H9 (cell line): Measurements from ENCODE around the gene STIMATE. TPM values are rescaled to one million over a fixed set of nuclear protein-coding genes. Genes with fewer than 3 reads are reported as not detected.
A peak's percentile ranks its signal among the peaks of the same experiment; 100 is the strongest.

Experiments
- DNase-seq: peaks from one replicate; pipeline ENCODE4 v3.0.0-alpha.2; 2017
- H2AFZ ChIP-seq: one replicate; pipeline ENCODE4 v1.6.1; 2013; ENCODE audit warnings: mild to moderate bottlenecking, low read length, control low read depth, moderate library complexity
- H2AK5ac ChIP-seq: 2 replicates; pipeline ENCODE4 v1.6.1; 2013; ENCODE audit warnings: low read length, control low read depth, mixed read lengths; ENCODE audit not compliant: insufficient read length
- H2BK120ac ChIP-seq: one replicate; pipeline ENCODE4 v1.6.1; 2013; ENCODE audit warnings: low read depth, mild to moderate bottlenecking, low read length, control low read depth, inconsistent platforms; ENCODE audit not compliant: poor library complexity, severe bottlenecking
- H2BK12ac ChIP-seq: 2 replicates; pipeline ENCODE4 v1.6.1; 2013; ENCODE audit warnings: low read length, control low read depth, mixed read lengths, low read depth; ENCODE audit not compliant: insufficient read length
- H2BK15ac ChIP-seq: 2 replicates; pipeline ENCODE4 v1.6.1; 2013; ENCODE audit warnings: low read depth, low read length, control low read depth
- H2BK20ac ChIP-seq: one replicate; pipeline ENCODE4 v1.6.1; 2013; ENCODE audit warnings: low read depth, mild to moderate bottlenecking, low read length, control low read depth, inconsistent platforms; ENCODE audit not compliant: poor library complexity, severe bottlenecking
- H2BK5ac ChIP-seq: 2 replicates; pipeline ENCODE4 v1.6.1; 2013; ENCODE audit warnings: low read length, control low read depth, mixed read lengths; ENCODE audit not compliant: insufficient read length
- H3K14ac ChIP-seq: 2 replicates; pipeline ENCODE4 v1.6.1; 2013; ENCODE audit warnings: low read length, control low read depth; ENCODE audit not compliant: insufficient read depth
- H3K18ac ChIP-seq: 2 replicates; pipeline ENCODE4 v1.6.1; 2013; ENCODE audit warnings: low read depth, mild to moderate bottlenecking, mixed read lengths, low read length, control low read depth; ENCODE audit not compliant: insufficient read length
- H3K23ac ChIP-seq: 2 replicates; pipeline ENCODE4 v1.6.1; 2013; ENCODE audit warnings: low read length, control low read depth, mixed read lengths, low read depth; ENCODE audit not compliant: insufficient read length
- H3K23me2 ChIP-seq: 2 replicates; pipeline ENCODE4 v1.6.1; 2013; ENCODE audit warnings: low read depth, mild to moderate bottlenecking, mixed read lengths, low read length, control low read depth; ENCODE audit not compliant: insufficient read length, poor library complexity, severe bottlenecking
- H3K27ac ChIP-seq: 2 replicates; pipeline ENCODE4 v1.5.1; 2013; ENCODE audit warnings: low read length, control low read depth, mixed read lengths, low read depth; ENCODE audit not compliant: insufficient read length
- H3K27me3 ChIP-seq: 2 replicates; pipeline ENCODE4 v1.6.1; 2013; ENCODE audit warnings: low read length, control low read depth, inconsistent platforms; ENCODE audit not compliant: insufficient read depth
- H3K4ac ChIP-seq: 2 replicates; pipeline ENCODE4 v1.6.1; 2013; ENCODE audit warnings: low read depth, mild to moderate bottlenecking, control low read depth, inconsistent platforms, low read length, moderate library complexity
- H3K4me1 ChIP-seq: 2 replicates; pipeline ENCODE4 v1.6.1; 2013; ENCODE audit warnings: low read length, control low read depth, inconsistent platforms; ENCODE audit not compliant: insufficient read depth
- H3K4me2 ChIP-seq: 2 replicates; pipeline ENCODE4 v1.6.1; 2013; ENCODE audit warnings: low read length, control low read depth, mixed read lengths; ENCODE audit not compliant: insufficient read length, insufficient read depth
- H3K56ac ChIP-seq: 2 replicates; pipeline ENCODE4 v1.6.1; 2013; ENCODE audit warnings: low read depth, mild to moderate bottlenecking, mixed read lengths, low read length, control low read depth; ENCODE audit not compliant: insufficient read length
- H3K79me1 ChIP-seq: 2 replicates; pipeline ENCODE4 v1.6.1; 2013; ENCODE audit warnings: low read depth, mild to moderate bottlenecking, moderate library complexity, low read length, control low read depth, inconsistent platforms; ENCODE audit not compliant: insufficient read depth, poor library complexity, severe bottlenecking
- H3K79me2 ChIP-seq: 2 replicates; pipeline ENCODE4 v1.6.1; 2013; ENCODE audit warnings: low read length, control low read depth, inconsistent platforms; ENCODE audit not compliant: insufficient read depth
- H3K9ac ChIP-seq: 2 replicates; pipeline ENCODE4 v1.6.1; 2013; ENCODE audit warnings: low read length, control low read depth, mixed read lengths; ENCODE audit not compliant: insufficient read length; ENCODE audit errors: extremely low read depth
- H3K9me3 ChIP-seq: one replicate; pipeline ENCODE4 v1.6.1; 2013; ENCODE audit warnings: low read depth, low read length, inconsistent platforms; ENCODE audit not compliant: control insufficient read depth
- H3T11ph ChIP-seq: one replicate; pipeline ENCODE4 v1.6.1; 2013; ENCODE audit warnings: mild to moderate bottlenecking, low read length, control low read depth, inconsistent platforms
- H4K20me1 ChIP-seq: one replicate; pipeline ENCODE4 v1.6.1; 2013; ENCODE audit not compliant: control insufficient read depth, insufficient read length, insufficient read depth
- H4K5ac ChIP-seq: 2 replicates; pipeline ENCODE4 v1.6.1; 2013; ENCODE audit warnings: low read depth, mild to moderate bottlenecking, mixed read lengths, low read length, control low read depth; ENCODE audit not compliant: insufficient read length
- H4K8ac ChIP-seq: replicated peaks from 2 replicates; pipeline ENCODE4 v1.6.1; 2013; ENCODE audit warnings: low read length, control low read depth, mixed read lengths, low read depth; ENCODE audit not compliant: insufficient read length
- H4K91ac ChIP-seq: 2 replicates; pipeline ENCODE4 v1.6.1; 2013; ENCODE audit warnings: low read depth, mild to moderate bottlenecking, moderate library complexity, mixed read lengths, low read length, control low read depth; ENCODE audit not compliant: insufficient read length
- H3K27ac Mint-ChIP-seq, 3 experiments: 2 replicates in 2 of 3; 3 replicates in 1 of 3; pipeline ENCODE4 v1.8.0; 2020 to 2021; ENCODE audit warnings: mixed read lengths in 3 of 3, mild to moderate bottlenecking in 1 of 3, moderate library complexity in 1 of 3
- H3K27me3 Mint-ChIP-seq: 2 replicates; pipeline ENCODE4 v1.8.0; 2021; ENCODE audit warnings: low read depth, mild to moderate bottlenecking, moderate library complexity, mixed read lengths
- H3K36me3 Mint-ChIP-seq, 3 experiments: 2 replicates in 2 of 3; 3 replicates in 1 of 3; pipeline ENCODE4 v1.8.0; 2020 to 2021; ENCODE audit warnings: low read depth in 3 of 3, mixed read lengths in 3 of 3; ENCODE audit not compliant: insufficient read depth in 1 of 3
- H3K4me1 Mint-ChIP-seq, 2 experiments: 2 replicates each; pipeline ENCODE4 v1.8.0; 2020; ENCODE audit warnings: mixed read lengths in 2 of 2
- H3K4me3 Mint-ChIP-seq, 2 experiments: 2 replicates in 1 of 2; 3 replicates in 1 of 2; pipeline ENCODE4 v1.8.0; 2020 to 2021; ENCODE audit warnings: mild to moderate bottlenecking in 2 of 2, mixed read lengths in 2 of 2, moderate library complexity in 1 of 2
- H3K9me3 Mint-ChIP-seq, 2 experiments: 2 replicates in 1 of 2; 3 replicates in 1 of 2; pipeline ENCODE4 v1.8.0; 2020; ENCODE audit warnings: mild to moderate bottlenecking in 2 of 2, mixed read lengths in 2 of 2, moderate library complexity in 1 of 2
- WGBS: extraction: QIAGEN DNeasy Blood & Tissue Kit; methylation state at CpG from one replicate; pipeline ENCODE4 v1.1.7; 2013; ENCODE audit warnings: missing lambda C conversion rate, low lambda C conversion rate, mixed read lengths; ENCODE audit not compliant: insufficient read length; ENCODE audit errors: extremely low coverage; 5-methylcytosine and 5-hydroxymethylcytosine counted together
- total RNA-seq: library from RNA; stranded (reverse); gene quantifications from 2 replicates; pipeline ENCODE4 v1.2.1, GENCODE V29; 2021
- TF ChIP-seq, protein P1 (sequence below): fragments of 200-600 bp; sonication (generic); conservative IDR thresholded peaks from 3 replicates; pipeline ENCODE4 v1.8.0; 2021; ENCODE audit warnings: antibody characterized with exemption, mild to moderate bottlenecking

Gene STIMATE
- total RNA-seq, 1 experiment from 2014 or later: 25.6 TPM

GRCh38 chr3:52820736-52821135, 76.6 kb downstream of the STIMATE start:
- H2BK12ac ChIP-seq: no peak overlapping the region
- no peak overlapping the region for H3K4me2 ChIP-seq
- no peaks in the 10 kb centered on the region for H3K79me1 ChIP-seq
- H3K18ac ChIP-seq: no peak overlapping the region
- no peak overlapping the region for H2AK5ac ChIP-seq
- no peaks in the 10 kb centered on the region for H4K20me1 ChIP-seq
- no peak overlapping the region for H3K27ac ChIP-seq
- no peak overlapping the region for H4K8ac ChIP-seq
- Mint-ChIP-seq H3K27me3 (no peaks in the 10 kb centered on the region), H3K4me3 (no peak overlapping the region; a peak in 1 of 5 replicates), H3K36me3 (no peaks in the 10 kb centered on the region; a peak in 1 of 7 replicates), H3K27ac (no peak overlapping the region; a peak in 1 of 7 replicates), H3K4me1 (peaks cover 12 to 14% of the 10 kb centered on the region in 2 experiments), H3K9me3 (no peaks in the 10 kb centered on the region)
- H3K23ac ChIP-seq: no peak overlapping the region
- no peak overlapping the region for H3K9ac ChIP-seq
- H3K4ac ChIP-seq: no peak overlapping the region
- no peak overlapping the region for H2AFZ ChIP-seq
- H2BK20ac ChIP-seq: no peak overlapping the region
- no peak overlapping the region for H2BK120ac ChIP-seq
- no peak overlapping the region for H3K14ac ChIP-seq
- TF ChIP-seq, protein P1, sequence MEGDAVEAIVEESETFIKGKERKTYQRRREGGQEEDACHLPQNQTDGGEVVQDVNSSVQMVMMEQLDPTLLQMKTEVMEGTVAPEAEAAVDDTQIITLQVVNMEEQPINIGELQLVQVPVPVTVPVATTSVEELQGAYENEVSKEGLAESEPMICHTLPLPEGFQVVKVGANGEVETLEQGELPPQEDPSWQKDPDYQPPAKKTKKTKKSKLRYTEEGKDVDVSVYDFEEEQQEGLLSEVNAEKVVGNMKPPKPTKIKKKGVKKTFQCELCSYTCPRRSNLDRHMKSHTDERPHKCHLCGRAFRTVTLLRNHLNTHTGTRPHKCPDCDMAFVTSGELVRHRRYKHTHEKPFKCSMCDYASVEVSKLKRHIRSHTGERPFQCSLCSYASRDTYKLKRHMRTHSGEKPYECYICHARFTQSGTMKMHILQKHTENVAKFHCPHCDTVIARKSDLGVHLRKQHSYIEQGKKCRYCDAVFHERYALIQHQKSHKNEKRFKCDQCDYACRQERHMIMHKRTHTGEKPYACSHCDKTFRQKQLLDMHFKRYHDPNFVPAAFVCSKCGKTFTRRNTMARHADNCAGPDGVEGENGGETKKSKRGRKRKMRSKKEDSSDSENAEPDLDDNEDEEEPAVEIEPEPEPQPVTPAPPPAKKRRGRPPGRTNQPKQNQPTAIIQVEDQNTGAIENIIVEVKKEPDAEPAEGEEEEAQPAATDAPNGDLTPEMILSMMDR: peak; percentile 88
- H4K91ac ChIP-seq: no peak overlapping the region
- no peak overlapping the region for H2BK15ac ChIP-seq
- H3K79me2 ChIP-seq: no peaks in the 10 kb centered on the region
- DNase-seq: peak; percentile 78
- no peaks in the 10 kb centered on the region for H3K23me2 ChIP-seq
- WGBS: no CpG with 5 or more reads among the region's 11 CpGs
- H3T11ph ChIP-seq: no peak overlapping the region
- H3K9me3 ChIP-seq: no peaks in the 10 kb centered on the region
- H4K5ac ChIP-seq: no peak overlapping the region
- 0 out of 2 replicates have a peak, but pooled peaks cover 4% of the 10 kb centered on the region for H3K4me1 ChIP-seq
- no peaks in the 10 kb centered on the region for H3K27me3 ChIP-seq
- H2BK5ac ChIP-seq: no peak overlapping the region
- H3K56ac ChIP-seq: no peak overlapping the region
